ENCODE results near the gene MPEG1.

- TF ChIP-seq EP300 (IDR thresholded peaks at IDR 0.05) (no peak), POLR2AphosphoS5 (IDR thresholded peaks at IDR 0.05) (no peak), CTCF (IDR thresholded peaks at IDR 0.05) (no peak)
Observed at GRCh38 chr11:59180907-59181306, 31.8 kb downstream of the MPEG1 start.
